Measurements from ENCODE around the gene ZNF513. TPM values are rescaled to one million over a fixed set of nuclear protein-coding genes. Genes with fewer than 3 reads are reported as not detected.
"Not testable (repeated sequence)": the region's sequence is repeated elsewhere in the genome, so short reads cannot be mapped to it uniquely, and the experiment has no call there.

Gene ZNF513
- total RNA-seq, 1 donor from 2014 or later: 16.2 TPM

- peaks cover 37% of the 10 kb centered on the region for H3K36me3 Mint-ChIP-seq (ENCODE audit: low read depth)
- H3K4me1 Mint-ChIP-seq (ENCODE audit: low read depth): peaks cover 10% of the 10 kb centered on the region
- intact Hi-C loops (cut with micrococcal nuclease): no loop called here
- peak overlapping the region; percentile 12 for H3K27ac Mint-ChIP-seq
- H3K9me3 Mint-ChIP-seq: no peaks in the 10 kb centered on the region
- no peak for DNase-seq (ENCODE audit: low spot score)
- no peaks in the 10 kb centered on the region for H3K27me3 Mint-ChIP-seq (ENCODE audit: insufficient read depth)
- no peak overlapping the region for H3K4me3 Mint-ChIP-seq
Observed at GRCh38 chr2:27362678-27363420, 17.7 kb downstream of the ZNF513 start.

GRCh38 chr2:27356382-27357181 is 24.0 kb downstream of the ZNF513 start, which contains the start of gene GTF3C2:
Gene GTF3C2, minus strand, starts transcription at chr2:27356764. Its CDS starts 13,210 bp downstream, at chr2:27343554.
- Mint-ChIP-seq H3K4me1 (ENCODE audit: low read depth) (peaks cover 47% of the 10 kb centered on the region), H3K9me3 (no peaks in the 10 kb centered on the region), H3K4me3 (peak within 1 kb of the TSS; percentile 98), H3K36me3 (ENCODE audit: low read depth) (peaks cover 11% of the 10 kb centered on the region), H3K27me3 (ENCODE audit: insufficient read depth) (no peaks in the 10 kb centered on the region), H3K27ac (peak within 1 kb of the TSS; percentile 99)
- intact Hi-C loops (cut with micrococcal nuclease): loop anchor here (1.0 to 10.0 kb wide), 14 partner anchors 14 to 1538 kb away; partner anchors contain the start of genes AGBL5, ASXL2, ATRAID and EIF2B4
- DNase-seq (ENCODE audit: low spot score): peak; percentile 89

GRCh38 chr2:27356056-27356381 is 24.5 kb downstream of the ZNF513 start:
- peak overlapping the region; percentile 98 for H3K4me3 Mint-ChIP-seq
- no peaks in the 10 kb centered on the region for H3K27me3 Mint-ChIP-seq (ENCODE audit: insufficient read depth)
- H3K36me3 Mint-ChIP-seq (ENCODE audit: low read depth): peaks cover 11% of the 10 kb centered on the region
- H3K9me3 Mint-ChIP-seq: no peaks in the 10 kb centered on the region
- intact Hi-C loops (cut with micrococcal nuclease): loop anchor here (1.0 to 10.0 kb wide), 14 partner anchors 14 to 1539 kb away; partner anchors contain the start of genes AGBL5, ASXL2, ATRAID and EIF2B4
- peaks cover 49% of the 10 kb centered on the region for H3K4me1 Mint-ChIP-seq (ENCODE audit: low read depth)
- H3K27ac Mint-ChIP-seq: peak overlapping the region; percentile 99
- peak; percentile 53 for DNase-seq (ENCODE audit: low spot score)

GRCh38 chr2:27354597-27354927 is 26.0 kb downstream of the ZNF513 start:
- Mint-ChIP-seq H3K27ac (no peak overlapping the region), H3K9me3 (no peaks in the 10 kb centered on the region), H3K36me3 (ENCODE audit: low read depth) (peaks cover 13% of the 10 kb centered on the region), H3K4me3 (peak overlapping the region; percentile 62), H3K4me1 (ENCODE audit: low read depth) (peaks cover 54% of the 10 kb centered on the region), H3K27me3 (ENCODE audit: insufficient read depth) (no peaks in the 10 kb centered on the region)
- intact Hi-C loops (cut with micrococcal nuclease): loop anchor here (10.0 kb wide), 1 partner anchor 1540 kb away; the partner anchor contains the start of gene WDR43
- no peak for DNase-seq (ENCODE audit: low spot score)

GRCh38 chr2:27353762-27354596 is 26.6 kb downstream of the ZNF513 start:
- intact Hi-C loops (cut with micrococcal nuclease): loop anchor here (10.0 kb wide), 1 partner anchor 1541 kb away; the partner anchor contains the start of gene WDR43
- H3K27ac Mint-ChIP-seq: no peak overlapping the region
- no peaks in the 10 kb centered on the region for H3K27me3 Mint-ChIP-seq (ENCODE audit: insufficient read depth)
- DNase-seq (ENCODE audit: low spot score): no peak
- peaks cover 54% of the 10 kb centered on the region for H3K4me1 Mint-ChIP-seq (ENCODE audit: low read depth)
- H3K4me3 Mint-ChIP-seq: peak overlapping the region; percentile 62
- H3K36me3 Mint-ChIP-seq (ENCODE audit: low read depth): peaks cover 13% of the 10 kb centered on the region
- H3K9me3 Mint-ChIP-seq: no peaks in the 10 kb centered on the region

GRCh38 chr2:27353386-27353761 is 27.2 kb downstream of the ZNF513 start:
- intact Hi-C loops (cut with micrococcal nuclease): loop anchor here (10.0 kb wide), 1 partner anchor 1541 kb away; the partner anchor contains the start of gene WDR43
- not testable (repeated sequence) for H3K4me3 Mint-ChIP-seq; DNase-seq (ENCODE audit: low spot score); H3K27ac Mint-ChIP-seq; H3K9me3 Mint-ChIP-seq; H3K27me3 Mint-ChIP-seq (ENCODE audit: insufficient read depth)
- Mint-ChIP-seq H3K4me1 (ENCODE audit: low read depth) (peaks cover 49% of the 10 kb centered on the region), H3K36me3 (ENCODE audit: low read depth) (peaks cover 11% of the 10 kb centered on the region)

GRCh38 chr2:27351802-27352598 is 28.5 kb downstream of the ZNF513 start:
- Mint-ChIP-seq H3K36me3 (ENCODE audit: low read depth) (peaks cover 15% of the 10 kb centered on the region), H3K27ac (peak overlapping the region; percentile 36), H3K4me1 (ENCODE audit: low read depth) (peaks cover 48% of the 10 kb centered on the region), H3K27me3 (ENCODE audit: insufficient read depth) (no peaks in the 10 kb centered on the region), H3K9me3 (no peaks in the 10 kb centered on the region), H3K4me3 (no peak overlapping the region)
- intact Hi-C loops (cut with micrococcal nuclease): loop anchor here (1.0 to 10.0 kb wide), 2 partner anchors 29 to 1543 kb away; partner anchors contain the start of genes MPV17 and WDR43
- no peak for DNase-seq (ENCODE audit: low spot score)

GRCh38 chr2:27350106-27350693 is 30.3 kb downstream of the ZNF513 start:
- Mint-ChIP-seq H3K4me3 (no peak overlapping the region), H3K27me3 (ENCODE audit: insufficient read depth) (no peaks in the 10 kb centered on the region), H3K27ac (no peak overlapping the region), H3K36me3 (ENCODE audit: low read depth) (peaks cover 12% of the 10 kb centered on the region), H3K9me3 (no peaks in the 10 kb centered on the region), H3K4me1 (ENCODE audit: low read depth) (peaks cover 44% of the 10 kb centered on the region)
- no peak for DNase-seq (ENCODE audit: low spot score)
- intact Hi-C loops (cut with micrococcal nuclease): loop anchor here (10.0 kb wide), 1 partner anchor 1545 kb away; the partner anchor contains the start of gene WDR43

- no peaks in the 10 kb centered on the region for H3K9me3 Mint-ChIP-seq
- H3K4me3 Mint-ChIP-seq: no peak overlapping the region
- intact Hi-C loops (cut with micrococcal nuclease): no loop called here
- peaks cover 14% of the 10 kb centered on the region for H3K36me3 Mint-ChIP-seq (ENCODE audit: low read depth)
- no peak for DNase-seq (ENCODE audit: low spot score)
- no peaks in the 10 kb centered on the region for H3K27me3 Mint-ChIP-seq (ENCODE audit: insufficient read depth)
- H3K4me1 Mint-ChIP-seq (ENCODE audit: low read depth): peaks cover 27% of the 10 kb centered on the region
- H3K27ac Mint-ChIP-seq: no peak overlapping the region
Observed at GRCh38 chr2:27347641-27348040, 32.9 kb downstream of the ZNF513 start.

GRCh38 chr2:27336173-27336572 is 44.4 kb downstream of the ZNF513 start:
- intact Hi-C loops (cut with micrococcal nuclease): no loop called here
- DNase-seq (ENCODE audit: low spot score): no peak
- H3K27me3 Mint-ChIP-seq (ENCODE audit: insufficient read depth): no peaks in the 10 kb centered on the region
- peaks cover 38% of the 10 kb centered on the region for H3K36me3 Mint-ChIP-seq (ENCODE audit: low read depth)
- no peak overlapping the region for H3K27ac Mint-ChIP-seq
- H3K4me3 Mint-ChIP-seq: no peak overlapping the region
- H3K4me1 Mint-ChIP-seq (ENCODE audit: low read depth): no peaks in the 10 kb centered on the region
- H3K9me3 Mint-ChIP-seq: no peaks in the 10 kb centered on the region

- Mint-ChIP-seq H3K27ac (no peak overlapping the region), H3K36me3 (ENCODE audit: low read depth) (peaks cover 35% of the 10 kb centered on the region), H3K4me3 (no peak overlapping the region), H3K9me3 (no peaks in the 10 kb centered on the region), H3K27me3 (ENCODE audit: insufficient read depth) (no peaks in the 10 kb centered on the region), H3K4me1 (ENCODE audit: low read depth) (no peaks in the 10 kb centered on the region)
- DNase-seq (ENCODE audit: low spot score): no peak
- intact Hi-C loops (cut with micrococcal nuclease): no loop called here
Observed at GRCh38 chr2:27335311-27335710, 45.2 kb downstream of the ZNF513 start.
